Osteoblast (primary cell): ENCODE results near the gene ABHD4. TPM values are rescaled to one million over a fixed set of nuclear protein-coding genes. Genes with fewer than 3 reads are reported as not detected.

Experiments
- DNase-seq: peaks from one replicate; pipeline ENCODE4 v3.0.0; 2011; ENCODE audit warnings: low spot score, mixed read lengths; ENCODE audit not compliant: insufficient read length; ENCODE audit errors: missing footprints
- H2AFZ ChIP-seq: 2 replicates; pipeline ENCODE4 v1.6.0; 2011; ENCODE audit warnings: mild to moderate bottlenecking, low read length
- H3K27ac ChIP-seq: 2 replicates; pipeline ENCODE4 v1.5.1; 2011; ENCODE audit warnings: mild to moderate bottlenecking, low read depth, low read length, moderate library complexity
- H3K27me3 ChIP-seq: 2 replicates; pipeline ENCODE4 v1.6.0; 2012; ENCODE audit warnings: mild to moderate bottlenecking, control low read depth, inconsistent platforms, low read length, moderate library complexity; ENCODE audit not compliant: insufficient read depth
- H3K36me3 ChIP-seq: 2 replicates; pipeline ENCODE4 v1.5.1; 2011; ENCODE audit warnings: mild to moderate bottlenecking, low read length, control low read depth, moderate library complexity; ENCODE audit not compliant: insufficient read depth
- H3K4me1 ChIP-seq: 2 replicates; pipeline ENCODE4 v1.5.1; 2011; ENCODE audit warnings: mild to moderate bottlenecking, low read length, control low read depth, moderate library complexity; ENCODE audit not compliant: insufficient read depth
- H3K4me2 ChIP-seq: 2 replicates; pipeline ENCODE4 v1.6.0; 2011; ENCODE audit warnings: mild to moderate bottlenecking, low read length; ENCODE audit not compliant: insufficient read depth
- H3K4me3 ChIP-seq: fragments of 200-600 bp; sonication (generic); 3 replicates; pipeline ENCODE4 v1.5.1; 2012; ENCODE audit warnings: mild to moderate bottlenecking, low read length, inconsistent platforms; ENCODE audit not compliant: insufficient read depth
- H3K79me2 ChIP-seq: 2 replicates; pipeline ENCODE4 v1.6.0; 2012; ENCODE audit warnings: mild to moderate bottlenecking, low read length, control low read depth, inconsistent platforms; ENCODE audit not compliant: insufficient read depth
- H3K9me3 ChIP-seq: 2 replicates; pipeline ENCODE4 v1.5.1; 2011; ENCODE audit warnings: low read depth, low read length, control low read depth
- H4K20me1 ChIP-seq: 2 replicates; pipeline ENCODE4 v1.6.0; 2012; ENCODE audit warnings: mild to moderate bottlenecking, low read length, control low read depth; ENCODE audit not compliant: insufficient read depth
- total RNA-seq: library from RNA; depleted of rRNA; stranded (reverse); fragments of >200 nt; gene quantifications from 2 replicates; pipeline ENCODE4 v1.2.3, GENCODE V29; 2012
- TF ChIP-seq, protein P1 (sequence below): IDR thresholded peaks from 2 replicates; pipeline ENCODE4 v1.5.1; 2011; ENCODE audit warnings: mild to moderate bottlenecking, low read depth, low read length, moderate library complexity; ENCODE audit errors: extremely low read depth

ABHD4 gene
- total RNA-seq, 1 donor: 52.1 TPM

DNA sequence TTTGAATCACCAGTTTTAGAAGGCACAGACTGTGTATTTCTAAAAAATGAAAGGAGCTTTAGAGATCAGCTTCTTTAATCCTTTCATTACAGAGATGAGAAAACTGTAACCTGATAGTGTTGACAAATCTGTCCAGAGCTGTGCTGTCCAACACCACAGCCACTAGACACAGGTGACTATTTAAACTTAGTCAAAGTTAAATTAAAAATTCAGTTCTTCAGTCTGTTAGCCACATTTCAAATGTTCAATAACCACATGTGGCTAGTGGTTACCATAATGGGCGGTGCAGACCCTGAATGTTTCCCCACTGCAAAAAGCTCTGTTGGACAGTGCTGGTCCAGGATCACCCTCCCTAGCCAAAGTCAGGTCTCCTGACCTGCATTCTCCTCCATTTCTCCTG is 30.7 kb upstream of the ABHD4 start:
- Histone ChIP-seq H3K27ac (no peak overlapping the region), H3K4me3 (no peak overlapping the region), H3K4me2 (no peak overlapping the region), H2AFZ (no peak overlapping the region), H3K79me2 (peaks cover 54% of the 10 kb centered on the region), H3K9me3 (no peaks in the 10 kb centered on the region), H3K27me3 (no peaks in the 10 kb centered on the region), H4K20me1 (peaks cover 26% of the 10 kb centered on the region), H3K36me3 (peaks cover 69% of the 10 kb centered on the region), H3K4me1 (peaks cover 9% of the 10 kb centered on the region)
- TF ChIP-seq, protein P1, sequence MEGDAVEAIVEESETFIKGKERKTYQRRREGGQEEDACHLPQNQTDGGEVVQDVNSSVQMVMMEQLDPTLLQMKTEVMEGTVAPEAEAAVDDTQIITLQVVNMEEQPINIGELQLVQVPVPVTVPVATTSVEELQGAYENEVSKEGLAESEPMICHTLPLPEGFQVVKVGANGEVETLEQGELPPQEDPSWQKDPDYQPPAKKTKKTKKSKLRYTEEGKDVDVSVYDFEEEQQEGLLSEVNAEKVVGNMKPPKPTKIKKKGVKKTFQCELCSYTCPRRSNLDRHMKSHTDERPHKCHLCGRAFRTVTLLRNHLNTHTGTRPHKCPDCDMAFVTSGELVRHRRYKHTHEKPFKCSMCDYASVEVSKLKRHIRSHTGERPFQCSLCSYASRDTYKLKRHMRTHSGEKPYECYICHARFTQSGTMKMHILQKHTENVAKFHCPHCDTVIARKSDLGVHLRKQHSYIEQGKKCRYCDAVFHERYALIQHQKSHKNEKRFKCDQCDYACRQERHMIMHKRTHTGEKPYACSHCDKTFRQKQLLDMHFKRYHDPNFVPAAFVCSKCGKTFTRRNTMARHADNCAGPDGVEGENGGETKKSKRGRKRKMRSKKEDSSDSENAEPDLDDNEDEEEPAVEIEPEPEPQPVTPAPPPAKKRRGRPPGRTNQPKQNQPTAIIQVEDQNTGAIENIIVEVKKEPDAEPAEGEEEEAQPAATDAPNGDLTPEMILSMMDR: no peak
- DNase-seq: no peak

DNA sequence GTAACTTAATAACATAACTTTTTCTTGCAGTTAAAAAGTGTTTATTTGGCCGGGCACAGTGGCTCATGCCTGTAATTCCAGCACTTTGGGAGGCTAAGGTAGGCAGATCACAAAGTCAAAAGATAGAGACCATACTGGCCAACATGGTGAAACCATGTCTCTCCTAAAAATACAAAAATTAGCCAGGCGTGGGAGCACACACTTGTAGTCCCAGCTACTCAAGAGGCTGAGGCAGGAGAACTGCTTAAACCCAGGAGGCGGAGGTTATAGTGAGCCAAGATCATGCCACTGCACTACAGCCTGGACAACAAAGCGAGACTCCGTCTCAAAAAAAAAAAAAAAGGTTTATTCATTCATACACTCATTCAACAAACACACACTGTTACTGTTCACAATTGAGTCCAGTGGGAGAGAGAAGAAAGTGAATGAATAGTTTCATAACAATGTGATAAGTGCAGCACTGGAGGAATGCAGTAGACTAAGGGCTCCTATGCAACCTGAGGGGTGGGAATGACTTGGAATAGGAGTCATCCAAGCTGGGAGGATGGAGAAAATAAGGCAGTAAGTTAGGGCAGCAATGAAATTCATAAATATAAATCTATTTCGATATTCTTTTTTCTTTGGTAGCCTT is 28.9 kb upstream of the ABHD4 start:
- H3K36me3 ChIP-seq: peaks cover 75% of the 10 kb centered on the region
- no peaks in the 10 kb centered on the region for H3K27me3 ChIP-seq
- H3K4me1 ChIP-seq: peaks cover 14% of the 10 kb centered on the region
- no peak overlapping the region for H3K4me2 ChIP-seq
- peaks cover 37% of the 10 kb centered on the region for H4K20me1 ChIP-seq
- H3K4me3 ChIP-seq: no peak overlapping the region
- no peak overlapping the region for H2AFZ ChIP-seq
- DNase-seq: peak; percentile 34
- H3K79me2 ChIP-seq: peaks cover 67% of the 10 kb centered on the region
- no peaks in the 10 kb centered on the region for H3K9me3 ChIP-seq
- peak overlapping the region; percentile 25 for H3K27ac ChIP-seq
- TF ChIP-seq, protein P1: no peak

DNA sequence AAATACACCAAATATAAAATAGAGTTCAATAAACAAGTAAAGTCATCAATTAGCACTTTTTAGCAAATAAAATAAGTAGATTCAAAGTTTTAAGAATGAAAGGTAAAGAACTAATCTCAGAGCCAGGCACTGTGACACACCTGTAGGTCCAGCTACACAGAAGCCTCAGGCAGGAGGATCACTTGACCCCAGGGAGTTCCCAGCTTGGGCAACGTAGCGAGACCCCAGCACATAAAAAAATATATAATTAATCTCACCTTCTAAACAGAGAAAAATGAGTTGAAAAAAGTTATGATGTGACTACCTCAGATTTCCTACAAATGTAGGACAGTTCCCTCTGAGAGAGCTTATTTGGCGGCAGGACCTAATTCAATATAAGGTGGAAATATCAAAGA is 28.4 kb upstream of the ABHD4 start:
- Histone ChIP-seq H3K27me3 (no peaks in the 10 kb centered on the region), H3K79me2 (peaks cover 70% of the 10 kb centered on the region), H3K27ac (peak overlapping the region; percentile 27), H4K20me1 (peaks cover 37% of the 10 kb centered on the region), H3K9me3 (no peaks in the 10 kb centered on the region), H3K36me3 (peaks cover 75% of the 10 kb centered on the region), H3K4me2 (no peak overlapping the region), H3K4me3 (no peak overlapping the region), H3K4me1 (peaks cover 14% of the 10 kb centered on the region), H2AFZ (no peak overlapping the region)
- TF ChIP-seq, protein P1: no peak
- DNase-seq: no peak

DNA sequence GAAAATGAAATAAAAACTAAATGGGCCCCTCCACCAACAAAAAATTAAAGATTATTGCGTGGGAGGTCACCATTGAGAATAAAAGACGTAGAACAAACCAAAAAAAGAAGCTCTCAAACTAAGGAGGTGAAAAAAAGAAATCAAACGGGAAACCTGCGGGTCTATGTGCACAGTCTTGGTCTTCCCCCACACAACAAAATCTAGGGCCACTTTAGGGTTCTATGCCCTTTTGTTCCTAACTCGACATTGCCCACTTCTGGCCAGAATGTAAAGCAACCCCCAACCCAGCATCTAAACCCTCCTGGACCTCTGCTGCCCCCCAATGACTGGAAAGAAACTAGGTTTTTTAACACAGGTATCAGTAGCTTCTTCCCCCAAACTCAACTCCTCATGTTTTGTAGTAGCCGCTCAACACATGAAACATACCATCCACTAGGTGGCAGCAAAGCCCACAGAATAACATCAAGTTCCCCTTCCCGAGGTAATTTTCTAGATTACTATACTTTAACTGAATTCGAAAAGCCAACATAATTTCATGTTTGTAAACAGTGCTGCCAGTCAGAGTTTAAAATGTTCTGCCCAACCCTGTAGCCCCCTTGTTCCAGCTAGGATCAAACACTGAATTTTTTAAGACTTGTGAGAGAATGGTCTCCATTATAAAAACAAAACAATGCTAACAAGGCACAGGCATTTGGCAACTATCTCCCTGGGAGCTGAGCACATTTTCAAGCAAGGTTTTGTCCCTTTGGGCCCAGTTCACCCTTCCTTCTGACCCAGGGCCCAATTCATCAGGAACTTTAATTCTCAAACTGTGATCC is 27.8 kb upstream of the ABHD4 start:
- TF ChIP-seq, protein P1: peak; percentile 76
- Histone ChIP-seq H3K27ac (peak overlapping the region; percentile 38), H3K4me3 (no peak overlapping the region), H3K27me3 (no peaks in the 10 kb centered on the region), H3K79me2 (peaks cover 72% of the 10 kb centered on the region), H4K20me1 (peaks cover 37% of the 10 kb centered on the region), H3K36me3 (peaks cover 75% of the 10 kb centered on the region), H2AFZ (no peak overlapping the region), H3K4me1 (peaks cover 14% of the 10 kb centered on the region), H3K4me2 (no peak overlapping the region), H3K9me3 (no peaks in the 10 kb centered on the region)
- no peak for DNase-seq
